HG02678 (cell line): Measurements from ENCODE around the gene TMEM198.

ENCODE experiments used
- ATAC-seq: cut with Tn5 transposase; IDR thresholded peaks from one replicate; pipeline ENCODE4 v1.9.1; 2021; ENCODE audit warnings: mild to moderate bottlenecking, moderate library complexity; ENCODE audit not compliant: unreplicated experiment

TMEM198 gene

GRCh38 chr2:219524817-219525216, 19.0 kb upstream of the TMEM198 start:
- no peak for ATAC-seq

GRCh38 chr2:219525533-219526232, 18.1 kb upstream of the TMEM198 start:
- ATAC-seq, result no peak

- no peak for ATAC-seq
These were observed 17.3 kb upstream of the TMEM198 start for GRCh38 chr2:219526320-219527075.

- no peak for ATAC-seq
These were observed 16.8 kb upstream of the TMEM198 start for GRCh38 chr2:219527076-219527394.

GRCh38 chr2:219527472-219527871, 16.4 kb upstream of the TMEM198 start:
- no peak for ATAC-seq

- ATAC-seq, result peak; percentile 88
These were observed 13.5 kb upstream of the TMEM198 start for GRCh38 chr2:219530048-219530963.

- no peak for ATAC-seq
These were observed 12.0 kb upstream of the TMEM198 start for GRCh38 chr2:219531639-219532377.

- ATAC-seq, result no peak
These were observed 11.5 kb upstream of the TMEM198 start for GRCh38 chr2:219532378-219532649.

GRCh38 chr2:219533930-219534661, 9.7 kb upstream of the TMEM198 start:
- no peak for ATAC-seq

GRCh38 chr2:219536425-219536824, 7.4 kb upstream of the TMEM198 start:
- no peak for ATAC-seq

- no peak for ATAC-seq
These were observed 6.9 kb upstream of the TMEM198 start for GRCh38 chr2:219536967-219537366.

- ATAC-seq, result no peak
These were observed 6.0 kb upstream of the TMEM198 start for GRCh38 chr2:219537657-219538488.

GRCh38 chr2:219538504-219538951, 5.3 kb upstream of the TMEM198 start:
- ATAC-seq, result no peak

- ATAC-seq, result no peak
These were observed 4.7 kb upstream of the TMEM198 start for GRCh38 chr2:219538956-219539788.

- ATAC-seq, result no peak
These were observed 3.7 kb upstream of the TMEM198 start for GRCh38 chr2:219539926-219540678.

GRCh38 chr2:219540784-219541504, 2.9 kb upstream of the TMEM198 start:
- ATAC-seq, result no peak

GRCh38 chr2:219541611-219542180, 2.1 kb upstream of the TMEM198 start:
- peak; percentile 46 for ATAC-seq
